ENCODE results near the gene SPATA31C1. TPM values are rescaled to one million over a fixed set of nuclear protein-coding genes. Genes with fewer than 3 reads are reported as not detected.

The SPATA31C1 gene
- total RNA-seq, 4 donors from 2014 or later, result not detected

- TF ChIP-seq, protein P1, sequence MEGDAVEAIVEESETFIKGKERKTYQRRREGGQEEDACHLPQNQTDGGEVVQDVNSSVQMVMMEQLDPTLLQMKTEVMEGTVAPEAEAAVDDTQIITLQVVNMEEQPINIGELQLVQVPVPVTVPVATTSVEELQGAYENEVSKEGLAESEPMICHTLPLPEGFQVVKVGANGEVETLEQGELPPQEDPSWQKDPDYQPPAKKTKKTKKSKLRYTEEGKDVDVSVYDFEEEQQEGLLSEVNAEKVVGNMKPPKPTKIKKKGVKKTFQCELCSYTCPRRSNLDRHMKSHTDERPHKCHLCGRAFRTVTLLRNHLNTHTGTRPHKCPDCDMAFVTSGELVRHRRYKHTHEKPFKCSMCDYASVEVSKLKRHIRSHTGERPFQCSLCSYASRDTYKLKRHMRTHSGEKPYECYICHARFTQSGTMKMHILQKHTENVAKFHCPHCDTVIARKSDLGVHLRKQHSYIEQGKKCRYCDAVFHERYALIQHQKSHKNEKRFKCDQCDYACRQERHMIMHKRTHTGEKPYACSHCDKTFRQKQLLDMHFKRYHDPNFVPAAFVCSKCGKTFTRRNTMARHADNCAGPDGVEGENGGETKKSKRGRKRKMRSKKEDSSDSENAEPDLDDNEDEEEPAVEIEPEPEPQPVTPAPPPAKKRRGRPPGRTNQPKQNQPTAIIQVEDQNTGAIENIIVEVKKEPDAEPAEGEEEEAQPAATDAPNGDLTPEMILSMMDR (IDR thresholded peaks at IDR 0.05; ENCODE audit: low read depth), result no peak
Observed at GRCh38 chr9:87886933-87887505, 30.7 kb upstream of the SPATA31C1 start.

DNA sequence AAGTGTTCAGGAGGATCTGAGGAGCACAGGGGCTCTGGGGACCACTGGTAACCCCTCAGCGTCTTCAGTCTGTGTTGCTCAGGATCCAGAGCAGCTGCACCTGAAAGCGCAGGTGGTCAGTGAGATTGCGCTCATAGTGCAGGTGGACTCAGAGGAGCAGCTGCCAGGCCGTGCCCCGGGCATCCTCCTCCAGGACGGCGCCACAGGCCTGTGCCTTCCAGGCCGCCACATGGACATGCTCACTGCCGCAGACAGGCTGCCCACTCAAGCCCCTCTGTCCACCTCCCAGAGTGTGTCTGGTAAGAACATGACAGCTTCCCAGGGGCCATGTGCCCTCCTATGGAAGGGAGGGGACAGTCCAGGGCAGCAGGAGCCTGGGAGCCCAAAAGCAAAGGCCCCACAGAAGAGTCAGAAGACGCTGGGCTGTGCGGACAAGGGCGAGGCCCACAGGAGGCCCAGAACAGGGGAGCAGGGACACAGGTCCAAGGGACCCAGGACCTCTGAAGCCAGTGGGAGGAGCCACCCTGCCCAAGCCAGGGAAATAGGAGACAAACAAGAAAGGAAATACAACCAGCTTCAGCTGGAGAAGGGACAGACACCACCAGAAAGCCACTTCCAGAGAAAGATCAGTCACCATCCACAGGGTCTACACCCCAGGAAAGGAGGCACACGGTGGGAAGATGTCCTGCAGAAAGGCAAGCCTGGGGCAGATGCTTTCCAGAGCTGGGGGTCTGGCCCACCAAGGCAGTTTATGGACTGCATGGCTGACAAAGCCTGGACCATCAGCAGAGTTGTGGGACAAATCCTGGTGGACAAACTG lies 29.9 kb upstream of the SPATA31C1 start:
- TF ChIP-seq, protein P1 (IDR thresholded peaks at IDR 0.05; ENCODE audit: low read depth), result no peak

GRCh38 chr9:87888501-87888900 lies 29.3 kb upstream of the SPATA31C1 start:
- TF ChIP-seq, protein P1 (IDR thresholded peaks at IDR 0.05; ENCODE audit: low read depth), result no peak

DNA sequence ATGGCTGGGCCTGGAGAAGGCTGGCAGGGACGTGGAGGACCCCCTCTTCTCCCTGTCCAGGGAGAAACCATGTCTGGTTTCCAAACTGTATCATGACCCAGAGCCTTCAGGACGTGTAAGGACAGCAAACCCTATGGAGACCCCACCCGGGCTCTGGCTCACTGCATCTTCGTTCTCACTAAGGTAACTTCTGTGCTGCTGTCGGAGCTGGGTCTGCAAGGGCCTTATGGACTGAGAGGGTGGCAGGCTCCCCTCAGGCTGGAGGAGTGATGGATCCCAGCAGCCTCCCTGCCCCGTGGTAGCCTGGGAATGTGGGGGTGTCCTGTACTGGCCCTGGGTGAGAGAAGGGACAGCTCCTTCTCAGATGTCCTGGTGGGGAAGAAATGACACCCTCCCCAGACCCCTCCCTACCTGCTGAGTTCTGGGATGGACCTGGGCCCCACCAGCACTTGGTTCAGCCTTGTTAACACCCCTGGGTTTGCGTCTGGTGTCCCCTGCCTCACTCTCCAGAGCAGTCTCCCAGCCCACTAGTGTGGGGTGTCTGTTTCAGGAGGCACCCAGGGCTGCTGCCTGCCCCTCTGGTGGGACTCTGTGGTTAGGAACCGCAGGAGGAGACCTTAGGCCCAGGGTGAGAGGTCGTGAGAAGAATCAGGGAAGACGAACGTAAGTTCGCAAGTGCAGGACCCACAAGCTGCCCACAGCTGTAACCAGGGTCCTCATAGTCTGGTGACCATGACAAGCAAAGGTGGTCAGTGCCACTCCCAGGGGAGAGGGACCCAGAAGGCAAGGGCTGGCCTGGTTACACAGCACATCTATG lies 28.5 kb upstream of the SPATA31C1 start:
- TF ChIP-seq, protein P1 (IDR thresholded peaks at IDR 0.05; ENCODE audit: low read depth), result no peak

DNA sequence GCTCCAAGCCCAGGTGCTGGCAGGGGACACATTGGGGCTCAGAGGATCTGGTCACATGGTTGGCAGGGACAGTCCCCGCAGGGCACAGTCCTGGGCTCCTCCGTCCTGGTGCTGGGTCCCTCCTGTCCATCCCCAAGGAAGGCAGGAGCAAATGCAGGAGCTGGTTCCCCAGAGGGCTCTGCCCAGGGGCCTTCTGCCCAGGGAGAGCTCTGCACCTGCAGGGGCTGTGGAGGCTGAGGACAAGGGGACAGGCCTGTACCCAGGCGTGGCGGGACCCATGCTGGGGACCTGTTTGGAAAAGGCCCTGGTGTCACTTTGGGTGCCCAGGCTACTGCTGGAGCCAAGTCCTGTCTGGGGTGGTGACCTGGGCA lies 27.9 kb upstream of the SPATA31C1 start:
- TF ChIP-seq, protein P1 (IDR thresholded peaks at IDR 0.05; ENCODE audit: low read depth), result no peak

- TF ChIP-seq, protein P1 (IDR thresholded peaks at IDR 0.05; ENCODE audit: low read depth), result no peak
Observed at GRCh38 chr9:87890837-87891236, 26.9 kb upstream of the SPATA31C1 start.

- TF ChIP-seq, protein P1 (IDR thresholded peaks at IDR 0.05; ENCODE audit: low read depth), result no peak
Observed at GRCh38 chr9:87891754-87892153, 26.0 kb upstream of the SPATA31C1 start.

Measured in subcutaneous adipose tissue (tissue), 4 donors.